Measurements from ENCODE around the gene DCAF6.

DNA sequence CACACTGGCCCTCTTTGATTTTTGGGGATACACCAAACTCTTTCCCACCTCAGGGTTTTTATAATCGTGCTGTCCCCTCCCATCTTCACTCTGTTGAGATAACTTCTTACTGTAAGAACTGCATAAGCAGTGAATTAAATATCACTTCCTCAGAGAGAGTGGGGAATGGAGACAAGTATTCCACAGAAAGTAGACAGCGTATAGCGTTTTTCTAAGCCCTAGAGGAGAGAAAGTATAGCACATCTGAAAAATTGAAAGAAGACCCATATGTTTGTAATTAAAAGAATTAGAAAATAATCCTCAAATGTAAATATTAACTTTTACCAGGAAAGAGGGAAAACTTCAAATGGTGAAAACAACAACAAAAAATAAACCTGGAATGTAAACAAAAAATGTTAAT lies 132.9 kb downstream of the DCAF6 start:
- TF ChIP-seq TARDBP (IDR thresholded peaks at IDR 0.05), result no peak
- TF ChIP-seq FOXK2 (IDR thresholded peaks at IDR 0.05), result no peak

All from HEK293T (cell line).